GM15510 (cell line): Measurements from ENCODE around the gene C5orf46.

ENCODE experiments used
- POLR2A ChIP-seq: IDR thresholded peaks from 3 replicates; pipeline ENCODE4 v1.6.1; 2011; ENCODE audit warnings: borderline replicate concordance; ENCODE audit not compliant: insufficient read length; ENCODE audit errors: extremely low read depth

Gene C5orf46

DNA sequence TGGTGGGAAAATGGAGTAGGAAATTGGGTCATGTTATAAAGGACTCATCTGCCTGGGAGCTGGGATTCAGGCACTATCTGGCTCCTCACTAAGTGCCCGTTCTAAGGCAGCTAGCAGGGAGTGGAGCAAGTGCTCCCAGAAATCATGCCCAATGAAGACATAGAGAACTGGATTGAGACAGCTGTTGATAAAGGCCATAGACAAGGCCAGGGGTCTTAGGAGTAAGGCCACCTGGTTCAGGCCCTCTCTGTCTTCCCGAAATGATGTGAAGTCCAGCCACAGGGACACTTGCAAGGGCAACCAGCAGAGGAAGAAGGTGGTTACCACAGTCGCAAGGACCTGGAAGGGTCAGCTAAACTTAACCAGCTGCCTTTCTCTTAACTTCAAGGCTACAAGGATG, 54.8 kb downstream of the C5orf46 start:
- no peak for TF ChIP-seq POLR2A

DNA sequence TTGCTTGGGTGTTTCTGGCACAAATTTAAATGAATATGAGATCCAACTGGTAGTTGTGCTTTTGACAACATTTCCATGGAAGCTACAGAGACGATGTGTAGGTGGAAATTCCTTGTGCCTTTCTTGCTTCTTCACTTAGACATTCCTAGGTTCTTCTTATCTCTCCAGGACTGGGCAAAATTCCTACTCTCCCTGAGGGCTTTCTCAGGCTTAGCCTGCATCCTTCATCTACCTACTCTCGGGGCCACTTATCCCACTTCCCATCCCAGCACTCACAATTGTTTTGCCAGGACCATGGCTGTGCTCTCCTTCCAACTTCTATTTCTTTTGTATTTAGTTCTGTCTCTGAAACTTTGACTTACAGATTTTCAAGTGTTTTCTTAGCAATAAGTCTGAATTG, 57.1 kb downstream of the C5orf46 start:
- TF ChIP-seq POLR2A, result no peak

DNA sequence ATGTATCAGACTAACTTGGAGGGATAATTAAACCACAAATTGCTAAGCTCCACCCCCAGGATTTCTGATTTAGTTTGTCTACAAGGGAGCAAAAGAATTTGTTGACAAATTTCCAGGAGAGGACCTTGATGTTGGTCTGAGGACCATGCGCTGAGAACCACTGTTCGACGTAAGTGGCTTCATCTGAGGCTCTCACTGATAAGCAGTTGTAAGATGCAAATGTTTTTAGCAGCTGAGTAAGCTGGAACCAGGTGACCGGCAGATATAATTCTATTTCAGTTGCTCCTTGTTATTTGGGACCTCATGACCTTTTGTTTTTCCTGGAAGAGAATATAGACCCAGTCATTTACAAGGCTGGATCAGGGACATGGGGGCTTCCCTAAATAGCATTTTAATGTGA, 60.7 kb downstream of the C5orf46 start:
- no peak for TF ChIP-seq POLR2A

DNA sequence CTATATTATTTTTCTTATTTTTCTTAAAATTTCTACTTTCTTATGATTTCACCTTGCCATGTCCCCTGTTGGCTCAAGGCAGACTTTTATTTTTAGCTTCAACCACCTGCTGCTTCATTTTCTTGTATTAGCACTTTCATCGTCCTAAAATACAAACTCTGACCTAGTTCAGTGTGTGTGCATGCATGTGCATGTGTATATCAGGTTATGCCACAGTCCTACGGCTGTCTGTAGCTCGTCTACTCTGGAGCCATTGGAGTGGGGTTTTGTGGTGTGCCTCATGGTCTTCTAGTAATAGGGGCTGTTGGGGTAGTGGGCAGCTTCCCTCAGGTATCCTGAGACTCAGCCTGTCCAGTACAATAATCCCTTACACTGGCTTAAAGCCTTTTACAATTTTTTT, 61.5 kb downstream of the C5orf46 start:
- no peak for TF ChIP-seq POLR2A

DNA sequence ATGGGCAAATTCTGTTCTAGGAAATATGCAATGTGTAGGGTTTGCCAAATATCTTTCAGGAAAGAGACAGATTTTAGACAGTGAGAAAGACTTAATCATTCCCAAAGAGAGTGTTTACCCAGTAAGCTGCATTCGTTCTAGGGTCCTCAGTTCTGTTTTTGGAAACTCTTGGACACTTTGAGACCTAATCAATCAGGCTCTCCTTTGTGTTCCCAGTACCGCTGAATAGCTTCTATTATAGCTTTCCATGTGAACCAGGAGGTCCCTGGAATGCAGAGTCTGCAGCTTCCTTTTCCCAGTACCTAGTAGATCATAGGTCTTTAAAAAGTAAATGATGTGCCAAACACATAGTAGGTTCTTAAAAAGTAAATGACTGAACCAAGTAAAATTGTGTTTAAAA, 63.5 kb downstream of the C5orf46 start:
- no peak for TF ChIP-seq POLR2A
